BJ (cell line): ENCODE results near the gene RSBN1. TPM values are rescaled to one million over a fixed set of nuclear protein-coding genes. Genes with fewer than 3 reads are reported as not detected.

Source experiments
- CTCF ChIA-PET: fragments of 350-600 bp; formaldehyde crosslinking; extraction: SDS; loops from one replicate; lab custom pipeline; 2021; ENCODE audit warnings: antibody characterized with exemption, inconsistent platforms; lab: Yijun Ruan, JAX
- POLR2A ChIA-PET: fragments of 300-600 bp; sonication (Branson Sonifier 250); formaldehyde crosslinking; extraction: SDS; loops from one replicate; lab custom pipeline; 2021; ENCODE audit warnings: antibody characterized with exemption; lab: Charles Lee
- DNase-seq: peaks from one replicate; pipeline ENCODE4 v3.0.0-alpha.2; 2011; ENCODE audit warnings: low read depth
- H3K27me3 ChIP-seq: 2 replicates; pipeline ENCODE4 v1.6.0; 2011; ENCODE audit warnings: low read length; ENCODE audit not compliant: control insufficient read depth, insufficient read depth
- H3K36me3 ChIP-seq: 2 replicates; pipeline ENCODE4 v1.5.1; 2011; ENCODE audit warnings: low read length; ENCODE audit not compliant: control insufficient read depth, insufficient read depth
- H3K4me3 ChIP-seq: 2 replicates; pipeline ENCODE4 v1.5.1; 2011; ENCODE audit warnings: low read depth, mild to moderate bottlenecking, control low read depth, low read length
- polyA plus RNA-seq: library from polyadenylated mRNA; depleted of rRNA; stranded (reverse); fragments of >200 nt; gene quantifications from 2 replicates; pipeline ENCODE4 v1.2.3, GENCODE V29; 2011
- TF ChIP-seq, protein P1 (sequence below): IDR thresholded peaks from 2 replicates; pipeline ENCODE4 v1.5.1; 2011; ENCODE audit warnings: low read depth, mild to moderate bottlenecking, control low read depth, inconsistent platforms, low read length, moderate library complexity; ENCODE audit not compliant: insufficient read depth

The RSBN1 gene
- polyA plus RNA-seq, 1 experiment, result 4.0 TPM

DNA sequence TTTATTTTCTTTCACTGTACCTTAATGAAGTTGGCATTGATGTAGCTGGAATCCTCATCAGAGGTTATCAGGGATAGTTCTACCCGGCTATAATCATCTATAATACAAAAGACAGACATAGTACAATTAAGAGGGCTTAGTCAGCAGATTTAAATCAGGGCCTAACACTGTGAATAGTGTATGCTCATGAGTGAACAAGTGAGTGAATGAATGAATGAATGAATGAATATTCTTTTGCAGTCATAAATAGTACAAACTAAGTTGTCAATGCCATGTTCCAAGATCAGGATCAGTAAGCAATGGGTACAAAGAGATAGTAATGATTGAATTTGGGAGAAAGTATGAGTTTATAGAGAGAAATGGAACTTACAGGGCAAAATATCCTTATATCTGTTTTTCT, 46.7 kb upstream of the RSBN1 start:
- Histone ChIP-seq H3K4me3 (no peak overlapping the region), H3K27me3 (no peaks in the 10 kb centered on the region), H3K36me3 (no peaks in the 10 kb centered on the region)
- POLR2A ChIA-PET, result no interaction called here
- TF ChIP-seq, protein P1, sequence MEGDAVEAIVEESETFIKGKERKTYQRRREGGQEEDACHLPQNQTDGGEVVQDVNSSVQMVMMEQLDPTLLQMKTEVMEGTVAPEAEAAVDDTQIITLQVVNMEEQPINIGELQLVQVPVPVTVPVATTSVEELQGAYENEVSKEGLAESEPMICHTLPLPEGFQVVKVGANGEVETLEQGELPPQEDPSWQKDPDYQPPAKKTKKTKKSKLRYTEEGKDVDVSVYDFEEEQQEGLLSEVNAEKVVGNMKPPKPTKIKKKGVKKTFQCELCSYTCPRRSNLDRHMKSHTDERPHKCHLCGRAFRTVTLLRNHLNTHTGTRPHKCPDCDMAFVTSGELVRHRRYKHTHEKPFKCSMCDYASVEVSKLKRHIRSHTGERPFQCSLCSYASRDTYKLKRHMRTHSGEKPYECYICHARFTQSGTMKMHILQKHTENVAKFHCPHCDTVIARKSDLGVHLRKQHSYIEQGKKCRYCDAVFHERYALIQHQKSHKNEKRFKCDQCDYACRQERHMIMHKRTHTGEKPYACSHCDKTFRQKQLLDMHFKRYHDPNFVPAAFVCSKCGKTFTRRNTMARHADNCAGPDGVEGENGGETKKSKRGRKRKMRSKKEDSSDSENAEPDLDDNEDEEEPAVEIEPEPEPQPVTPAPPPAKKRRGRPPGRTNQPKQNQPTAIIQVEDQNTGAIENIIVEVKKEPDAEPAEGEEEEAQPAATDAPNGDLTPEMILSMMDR, result no peak
- CTCF ChIA-PET, result interaction anchor here (1.0 kb wide), 1 partner anchor 119 kb away, joined by 3 read pairs; no protein-coding TSS in a partner anchor
- no peak for DNase-seq

DNA sequence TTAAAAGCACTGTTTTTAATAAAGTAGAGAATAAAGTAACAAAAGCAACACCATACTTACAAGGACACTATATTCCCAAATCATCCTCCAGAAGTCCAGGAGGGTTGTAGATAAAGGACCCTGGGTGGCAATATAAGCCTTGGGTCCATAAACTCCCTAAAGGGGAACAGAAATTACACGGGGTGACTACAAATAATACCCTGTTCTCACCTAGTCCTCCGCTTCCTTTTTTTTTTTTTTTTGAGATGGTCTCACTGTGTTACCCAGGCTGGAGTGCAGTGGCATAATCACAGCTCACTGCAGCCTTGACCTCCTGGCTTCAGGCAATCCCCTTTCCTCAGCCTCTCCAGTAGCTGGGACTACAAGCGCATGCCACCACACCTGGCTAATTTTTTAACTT, 46.1 kb upstream of the RSBN1 start:
- DNase-seq, result no peak
- POLR2A ChIA-PET, result no interaction called here
- Histone ChIP-seq H3K4me3 (no peak overlapping the region), H3K36me3 (no peaks in the 10 kb centered on the region), H3K27me3 (no peaks in the 10 kb centered on the region)
- TF ChIP-seq, protein P1, result no peak
- CTCF ChIA-PET, result interaction anchor here (0.6 kb wide), 1 partner anchor 36 kb away, joined by 3 read pairs; no protein-coding TSS in a partner anchor

DNA sequence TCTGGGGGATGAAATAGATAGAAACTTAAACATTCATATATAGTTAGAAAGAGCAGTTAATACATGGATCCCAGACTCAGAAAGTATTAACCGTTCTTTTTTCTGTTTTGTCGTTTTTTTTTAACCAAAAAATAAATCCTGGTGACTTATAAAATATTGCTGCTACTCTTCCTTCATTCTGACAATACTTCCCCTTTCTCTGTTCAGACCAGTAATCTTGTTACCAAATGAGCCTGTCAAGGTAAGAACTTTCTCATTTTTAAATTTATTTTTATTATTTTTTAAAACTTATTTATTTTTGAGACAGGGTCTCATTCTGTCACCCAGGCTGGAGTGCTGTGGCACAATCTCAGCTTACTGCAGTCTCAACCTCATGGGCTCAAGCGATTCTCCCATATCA, 45.5 kb upstream of the RSBN1 start:
- Histone ChIP-seq H3K4me3 (no peak overlapping the region), H3K27me3 (no peaks in the 10 kb centered on the region), H3K36me3 (no peaks in the 10 kb centered on the region)
- CTCF ChIA-PET, result no interaction called here
- TF ChIP-seq, protein P1, result no peak
- POLR2A ChIA-PET, result no interaction called here
- no peak for DNase-seq

DNA sequence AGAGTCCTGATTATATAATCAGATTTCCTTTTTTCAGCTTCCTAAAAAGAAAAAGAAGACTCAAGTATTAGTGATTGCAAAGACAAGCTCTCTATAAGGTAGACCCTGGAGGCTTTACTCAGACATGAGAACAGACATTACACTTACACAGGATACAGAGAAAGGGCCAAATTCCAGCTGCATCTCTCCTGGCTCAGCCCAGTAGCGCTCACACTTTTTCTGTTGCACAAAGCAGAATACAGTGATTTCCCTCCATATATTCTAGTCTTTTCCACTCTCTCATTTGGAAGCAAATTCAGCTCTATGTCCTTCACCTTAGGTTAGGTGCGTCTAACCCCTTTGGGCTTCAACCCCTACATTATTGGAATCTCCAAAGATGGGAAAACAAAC, 44.1 kb upstream of the RSBN1 start:
- ChIA-PET CTCF (interaction anchor here (1.3 to 1.4 kb wide), 2 partner anchors 20 to 29 kb away, joined by 3 to 5 read pairs; no protein-coding TSS in a partner anchor), POLR2A (interaction anchor here (0.9 kb wide), 1 partner anchor 44 kb away, joined by 3 read pairs; the partner anchor contains the start of gene RSBN1)
- TF ChIP-seq, protein P1, result no peak
- no peak for DNase-seq
- Histone ChIP-seq H3K27me3 (no peaks in the 10 kb centered on the region), H3K4me3 (no peak overlapping the region), H3K36me3 (no peaks in the 10 kb centered on the region)

DNA sequence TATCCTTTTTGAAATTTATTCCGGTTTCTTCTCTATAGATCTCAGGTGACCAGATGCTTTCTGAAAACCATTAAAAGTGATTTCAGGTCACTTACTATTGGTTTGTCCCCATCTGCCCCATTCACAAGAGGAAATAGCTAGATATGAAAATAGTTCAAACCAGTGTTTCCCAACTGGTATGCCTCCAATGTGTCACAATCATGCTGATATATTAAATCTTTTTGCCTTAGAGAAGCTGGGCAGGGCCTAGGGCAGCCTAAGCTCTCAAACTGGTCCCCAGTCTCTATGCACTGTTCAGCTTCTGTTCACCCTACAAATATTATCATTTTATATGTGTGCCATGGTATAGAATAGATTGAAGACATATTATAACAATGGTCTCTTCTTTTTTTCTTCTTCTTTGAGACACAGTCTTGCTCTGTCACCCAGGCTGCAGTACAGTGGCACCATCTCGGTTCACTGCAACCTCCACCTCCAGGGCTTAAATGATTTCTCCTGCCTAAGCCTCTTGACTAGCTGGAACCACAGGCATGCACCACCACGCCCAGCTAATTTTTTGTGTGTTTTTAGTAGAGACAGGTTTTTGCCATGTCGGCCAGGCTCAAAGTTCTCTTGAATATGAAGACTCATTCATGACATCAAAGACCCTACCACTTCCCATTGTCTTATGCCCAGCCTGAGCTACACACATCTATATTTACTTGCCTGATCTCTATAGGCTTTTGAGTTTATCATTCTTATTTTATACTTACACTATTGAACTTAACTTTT, 43.5 kb upstream of the RSBN1 start:
- TF ChIP-seq, protein P1, result no peak
- ChIA-PET CTCF (interaction anchor here (1.1 to 1.4 kb wide), 3 partner anchors 20 to 30 kb away, joined by 3 to 5 read pairs (median 3); no protein-coding TSS in a partner anchor), POLR2A (interaction anchor here (0.6 to 0.9 kb wide), 2 partner anchors 44 to 122 kb away, joined by 3 to 4 read pairs; partner anchors contain the start of gene RSBN1)
- DNase-seq, result no peak
- no peaks in the 10 kb centered on the region for H3K36me3 ChIP-seq
- no peaks in the 10 kb centered on the region for H3K27me3 ChIP-seq
- no peak overlapping the region for H3K4me3 ChIP-seq
